Thyroid gland (tissue), 4 donors: ENCODE data around the gene SNRPD2. TPM values are rescaled to one million over a fixed set of nuclear protein-coding genes. Genes with fewer than 3 reads are reported as not detected.

Experiments used
- DNase-seq, 2 donors: peaks; one replicate each; pipeline ENCODE4 v3.0.0-alpha.2; 2019
- H3K27ac ChIP-seq, 3 donors: fragments of 200-600 bp; sonication (generic); 1 replicate in 2 of 3; 2 replicates in 1 of 3; pipeline ENCODE4 v1.5.1; 2016 to 2019; ENCODE audit warnings: mild to moderate bottlenecking in 1 of 3, moderate library complexity in 1 of 3
- H3K27me3 ChIP-seq: fragments of 200-600 bp; sonication (generic); one replicate; pipeline ENCODE4 v1.5.1; 2019
- H3K36me3 ChIP-seq, 2 donors: fragments of 200-600 bp; sonication (generic); one replicate each; pipeline ENCODE4 v1.5.1; 2016 to 2019
- H3K4me1 ChIP-seq, 2 donors: fragments of 200-600 bp; sonication (generic); one replicate each; pipeline ENCODE4 v1.5.1; 2017 to 2019
- H3K4me3 ChIP-seq, 3 donors: fragments of 200-600 bp; sonication (generic); replicated peaks in 1 of 3; 1 replicate in 2 of 3; 2 replicates in 1 of 3; pipeline ENCODE4 v1.5.1; 2016; ENCODE audit warnings: mild to moderate bottlenecking in 1 of 3
- H3K9me3 ChIP-seq: fragments of 200-600 bp; sonication (generic); one replicate; pipeline ENCODE4 v1.5.1; 2017
- POLR2A ChIP-seq, 2 donors: fragments of 450-650 bp; IDR thresholded peaks; one replicate each; pipeline ENCODE4 v1.6.1; 2017; ENCODE audit warnings: antibody characterized with exemption in 2 of 2, mild to moderate bottlenecking in 2 of 2, moderate library complexity in 1 of 2
- WGBS, 2 donors: methylation state at CpG; one replicate each; pipeline ENCODE4 v1.1.5; 2017; 5-methylcytosine and 5-hydroxymethylcytosine counted together
- intact Hi-C: fragments of 100-400 bp; cut with DNase I; formaldehyde crosslinking; loops from one replicate; pipeline ENCODE4 v1.15.1; 2023
- total RNA-seq, 4 donors: library from RNA; depleted of rRNA; stranded (reverse); fragments of >200 nt; gene quantifications; one replicate each; pipeline ENCODE4 v1.2.3, GENCODE V29; 2016
- TF ChIP-seq, protein P1 (sequence below), 6 experiments: fragments of 200-600 bp in 3 of 6; fragments of 450-650 bp in 3 of 6; sonication (generic) in 3 of 6; IDR thresholded peaks; one replicate each; pipeline ENCODE4 v1.5.1; 2016 to 2019; ENCODE audit warnings: antibody characterized with exemption in 6 of 6, mild to moderate bottlenecking in 2 of 6, inconsistent platforms in 1 of 6, moderate library complexity in 1 of 6

Gene SNRPD2
- total RNA-seq, 4 donors from 2014 or later: 133 to 279 (median 192) TPM

DNA sequence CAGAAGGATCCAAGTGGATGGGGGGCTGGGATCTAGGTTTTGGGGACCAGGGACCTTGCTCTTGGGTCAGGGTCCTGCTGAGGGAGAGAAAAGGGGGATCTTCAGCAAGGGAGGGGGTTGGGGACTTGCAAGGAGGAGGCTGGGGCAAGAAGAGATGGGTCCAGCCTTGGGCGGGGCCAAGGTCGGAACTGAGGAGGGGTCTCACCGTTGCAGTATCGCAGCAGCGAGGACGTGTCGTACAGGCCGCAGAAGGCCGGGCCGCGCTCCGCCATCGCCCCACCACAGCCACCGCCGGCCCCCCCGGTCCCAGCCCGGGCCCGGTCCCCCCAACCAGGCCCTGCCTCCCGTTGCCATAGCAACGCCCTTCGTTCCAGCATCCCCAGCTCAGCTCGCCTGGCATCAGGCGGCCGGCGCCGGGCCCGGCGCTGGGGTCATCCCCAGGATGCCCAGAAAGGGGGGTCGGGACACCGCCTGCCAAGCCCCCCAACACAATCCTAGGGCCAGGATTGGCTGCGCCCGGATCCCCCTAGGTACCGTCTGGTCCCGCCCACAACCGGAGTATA, 46.6 kb downstream of the SNRPD2 start:
- no peak for DNase-seq
- no peaks in the 10 kb centered on the region for H3K9me3 ChIP-seq
- H3K36me3 ChIP-seq: no peaks in the 10 kb centered on the region
- no peak overlapping the region for H3K27ac ChIP-seq
- 28 to 30% methylated on average over 12 to 16 of the region's 35 CpGs for whole genome bisulfite sequencing, 2 donors
- TF ChIP-seq, protein P1, sequence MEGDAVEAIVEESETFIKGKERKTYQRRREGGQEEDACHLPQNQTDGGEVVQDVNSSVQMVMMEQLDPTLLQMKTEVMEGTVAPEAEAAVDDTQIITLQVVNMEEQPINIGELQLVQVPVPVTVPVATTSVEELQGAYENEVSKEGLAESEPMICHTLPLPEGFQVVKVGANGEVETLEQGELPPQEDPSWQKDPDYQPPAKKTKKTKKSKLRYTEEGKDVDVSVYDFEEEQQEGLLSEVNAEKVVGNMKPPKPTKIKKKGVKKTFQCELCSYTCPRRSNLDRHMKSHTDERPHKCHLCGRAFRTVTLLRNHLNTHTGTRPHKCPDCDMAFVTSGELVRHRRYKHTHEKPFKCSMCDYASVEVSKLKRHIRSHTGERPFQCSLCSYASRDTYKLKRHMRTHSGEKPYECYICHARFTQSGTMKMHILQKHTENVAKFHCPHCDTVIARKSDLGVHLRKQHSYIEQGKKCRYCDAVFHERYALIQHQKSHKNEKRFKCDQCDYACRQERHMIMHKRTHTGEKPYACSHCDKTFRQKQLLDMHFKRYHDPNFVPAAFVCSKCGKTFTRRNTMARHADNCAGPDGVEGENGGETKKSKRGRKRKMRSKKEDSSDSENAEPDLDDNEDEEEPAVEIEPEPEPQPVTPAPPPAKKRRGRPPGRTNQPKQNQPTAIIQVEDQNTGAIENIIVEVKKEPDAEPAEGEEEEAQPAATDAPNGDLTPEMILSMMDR (IDR thresholded peaks at IDR 0.05): no peak
- TF ChIP-seq POLR2A (IDR thresholded peaks at IDR 0.05): no peak
- no peak overlapping the region for H3K4me3 ChIP-seq
- intact Hi-C loops: no loop called here
- peaks cover 10 to 36% of the 10 kb centered on the region in 2 donors for H3K4me1 ChIP-seq
- H3K27me3 ChIP-seq: peaks cover 12% of the 10 kb centered on the region

DNA sequence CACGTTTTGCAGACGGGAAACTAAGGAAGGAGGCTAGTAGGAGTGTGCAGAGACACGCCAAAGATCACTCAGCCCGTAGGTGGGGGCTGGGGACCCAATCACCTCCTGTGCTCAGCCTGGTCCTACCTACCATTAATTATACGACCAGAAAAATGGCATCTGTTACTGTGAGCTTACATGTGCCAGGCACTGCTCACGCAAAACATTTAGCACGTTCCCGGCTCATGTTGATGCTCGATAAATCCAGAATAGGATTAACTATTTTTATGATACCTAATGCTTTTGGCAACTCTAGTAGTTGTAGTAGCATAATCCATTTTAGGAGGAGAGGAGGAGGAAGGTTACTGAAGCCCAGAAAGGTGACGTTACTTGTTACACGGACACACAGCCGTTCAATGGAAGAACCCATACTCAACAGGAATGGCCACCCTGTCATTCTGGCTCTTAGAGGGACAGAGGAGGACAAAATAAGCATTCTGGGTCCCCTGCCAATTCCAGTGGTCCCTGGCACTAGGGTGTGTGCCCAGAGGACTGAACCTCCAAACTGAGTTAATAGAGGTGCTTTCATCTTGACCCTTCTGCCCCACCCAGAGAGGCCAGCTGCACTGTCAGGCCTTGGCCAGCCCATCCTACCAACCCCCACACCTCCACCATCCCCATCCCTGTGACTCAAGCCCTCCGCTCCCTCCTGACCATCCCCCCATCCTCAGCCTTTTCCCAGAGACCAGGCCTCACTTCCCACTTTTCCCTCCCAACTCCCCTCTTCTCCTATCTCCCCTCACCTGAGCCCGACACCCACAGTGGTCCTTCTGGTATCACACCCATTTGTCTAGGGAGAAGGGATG, 47.6 kb downstream of the SNRPD2 start:
- DNase-seq: no peak
- Histone ChIP-seq H3K36me3 (no peaks in the 10 kb centered on the region), H3K27me3 (peaks cover 12% of the 10 kb centered on the region), H3K27ac (no peak overlapping the region), H3K4me1 (peaks cover 10 to 36% of the 10 kb centered on the region in 2 donors), H3K4me3 (no peak overlapping the region), H3K9me3 (no peaks in the 10 kb centered on the region)
- WGBS, 2 donors: 44 to 51% methylated on average over 14 of the region's 14 CpGs
- intact Hi-C loops: loop anchor here (2.0 to 5.0 kb wide), 2 partner anchors 35 to 122 kb away; no protein-coding TSS in a partner anchor
- no peak for TF ChIP-seq POLR2A (IDR thresholded peaks at IDR 0.05)
- TF ChIP-seq, protein P1 (IDR thresholded peaks at IDR 0.05): no peak

DNA sequence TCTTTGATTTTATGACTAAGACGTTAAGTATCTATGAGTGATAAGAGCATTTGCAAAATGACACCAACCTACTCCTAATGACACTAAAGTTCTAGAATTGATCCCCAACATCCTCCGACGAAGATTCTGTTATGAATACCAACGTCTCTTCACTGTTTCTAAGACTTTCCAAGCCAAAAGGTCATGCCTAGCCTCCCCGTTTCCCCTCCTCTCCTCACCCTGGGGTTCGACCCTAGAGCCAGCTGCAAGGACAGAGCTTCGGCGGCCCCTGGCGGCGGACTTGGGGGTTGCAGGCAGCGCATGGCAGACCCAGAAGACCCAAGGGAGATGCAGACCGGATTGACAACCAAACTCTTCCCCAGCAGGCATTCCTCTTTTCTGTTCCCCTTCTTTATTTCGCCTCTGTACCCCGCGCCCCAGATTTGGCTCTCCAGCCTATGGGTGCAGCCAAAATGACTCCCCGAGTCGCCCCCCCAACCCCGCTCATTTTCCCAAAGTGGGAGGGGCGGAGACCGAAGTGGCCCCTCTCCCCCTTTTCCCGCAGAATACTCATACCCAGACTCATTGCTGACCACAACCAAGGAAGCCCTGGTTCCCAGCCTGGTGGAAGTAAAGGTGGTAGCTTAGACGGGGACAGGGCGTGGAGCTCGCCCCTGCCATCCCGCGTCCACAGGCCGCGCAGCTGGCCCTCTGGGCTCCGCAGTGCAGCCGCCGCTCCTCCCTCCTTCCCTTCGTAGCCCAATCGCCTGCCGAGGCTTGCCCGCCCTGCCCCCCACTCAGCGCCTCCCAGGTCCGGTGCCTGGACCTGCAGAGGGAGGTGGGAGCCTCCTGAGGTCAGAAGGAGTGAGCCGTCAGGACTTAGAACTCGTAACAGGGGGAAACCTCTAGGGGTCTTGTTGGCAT, 48.5 kb downstream of the SNRPD2 start:
- Histone ChIP-seq H3K4me1 (peaks cover 17 to 43% of the 10 kb centered on the region in 2 donors), H3K4me3 (no peak overlapping the region)

DNA sequence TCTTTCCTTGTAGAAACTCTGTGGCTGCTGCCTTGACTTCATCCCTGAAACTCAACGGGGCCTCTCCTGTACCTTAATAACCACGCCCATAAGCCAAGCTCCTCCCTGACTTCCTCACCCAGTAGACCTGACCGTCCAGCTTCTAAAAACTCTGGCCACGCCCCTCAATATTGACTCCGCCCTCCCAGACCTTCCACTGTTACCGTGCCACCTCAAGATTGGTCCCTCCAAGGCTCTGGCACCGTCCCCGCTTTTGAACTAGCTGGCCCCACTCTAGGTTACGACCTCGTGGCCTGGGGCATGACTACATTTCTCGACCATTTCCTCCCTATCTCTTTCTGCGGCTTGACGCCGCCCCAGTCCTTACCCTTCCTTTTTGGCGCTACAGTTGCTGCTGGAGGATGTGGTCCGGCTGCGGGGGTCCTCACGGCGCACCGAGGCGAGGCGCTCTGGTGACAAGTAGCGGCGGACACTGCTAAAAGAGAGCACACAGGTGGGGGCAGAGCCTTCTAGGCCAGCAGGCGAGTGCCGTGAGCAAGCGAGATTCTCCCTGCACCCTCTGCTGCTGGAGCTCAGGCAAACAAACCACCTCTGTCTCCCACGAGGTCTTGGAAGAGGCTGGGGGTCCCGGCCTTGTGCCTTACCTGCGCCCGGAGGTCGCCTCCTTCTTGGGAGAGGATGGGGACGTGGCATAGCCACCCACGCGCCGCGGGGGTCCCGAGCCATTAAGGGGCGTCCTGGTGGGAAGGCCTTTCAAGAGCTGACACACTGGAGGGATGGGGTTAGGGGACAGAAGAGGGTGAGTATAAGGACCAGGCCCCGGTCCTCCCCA, 50.3 kb downstream of the SNRPD2 start:
- no peaks in the 10 kb centered on the region for H3K36me3 ChIP-seq
- intact Hi-C loops: loop anchor here (2.0 to 5.0 kb wide), 2 partner anchors 33 to 119 kb away; no protein-coding TSS in a partner anchor
- 4 to 5% methylated on average over 24 to 34 of the region's 40 CpGs for WGBS, 2 donors
- no peak for TF ChIP-seq POLR2A (IDR thresholded peaks at IDR 0.05)
- TF ChIP-seq, protein P1 (IDR thresholded peaks at IDR 0.05): no peak
- peaks cover 19 to 47% of the 10 kb centered on the region in 2 donors for H3K4me1 ChIP-seq
- no peaks in the 10 kb centered on the region for H3K9me3 ChIP-seq
- peak; percentile 85 to 88 for DNase-seq
- H3K27ac ChIP-seq: peak overlapping the region; percentile 61 to 75 (median 68)
- H3K27me3 ChIP-seq: peaks cover 12% of the 10 kb centered on the region
- H3K4me3 ChIP-seq: peak overlapping the region in 2 of 3 donors; percentile 4 to 21

More for the DNA sequence above, 48.5 kb downstream of the SNRPD2 start:
- Histone ChIP-seq H3K27ac (no peak overlapping the region), H3K9me3 (no peaks in the 10 kb centered on the region), H3K27me3 (peaks cover 12% of the 10 kb centered on the region), H3K36me3 (no peaks in the 10 kb centered on the region)
- TF ChIP-seq, protein P1 (IDR thresholded peaks at IDR 0.05): peak; percentile 95 to 99 (median 97)
- TF ChIP-seq POLR2A (IDR thresholded peaks at IDR 0.05): no peak
- intact Hi-C loops: loop anchor here (2.0 to 5.0 kb wide), 2 partner anchors 34 to 121 kb away; no protein-coding TSS in a partner anchor
- 5 to 8% methylated on average over 30 to 37 of the region's 39 CpGs for WGBS, 2 donors
- DNase-seq: peak; percentile 80 to 81
